Stimulated activated CD4-positive, alpha-beta T cell treated with anti-CD3 and anti-CD28 coated beads, Interleukin-1b, Interleukin-23, amount 100 ng/mL, for 48 hours (primary cell): ENCODE data around the gene ABHD2.
"Not testable (repeated sequence)": the region's sequence is repeated elsewhere in the genome, so short reads cannot be mapped to it uniquely, and the experiment has no call there.

Source experiments
- DNase-seq: peaks from one replicate; pipeline ENCODE4 v3.0.0-alpha.2; 2020

The ABHD2 gene

GRCh38 chr15:89099968-89100367, 11.7 kb downstream of the ABHD2 start:
- no peak for DNase-seq

- DNase-seq: no peak
Measured at GRCh38 chr15:89101302-89102193, 13.3 kb downstream of the ABHD2 start.

DNA sequence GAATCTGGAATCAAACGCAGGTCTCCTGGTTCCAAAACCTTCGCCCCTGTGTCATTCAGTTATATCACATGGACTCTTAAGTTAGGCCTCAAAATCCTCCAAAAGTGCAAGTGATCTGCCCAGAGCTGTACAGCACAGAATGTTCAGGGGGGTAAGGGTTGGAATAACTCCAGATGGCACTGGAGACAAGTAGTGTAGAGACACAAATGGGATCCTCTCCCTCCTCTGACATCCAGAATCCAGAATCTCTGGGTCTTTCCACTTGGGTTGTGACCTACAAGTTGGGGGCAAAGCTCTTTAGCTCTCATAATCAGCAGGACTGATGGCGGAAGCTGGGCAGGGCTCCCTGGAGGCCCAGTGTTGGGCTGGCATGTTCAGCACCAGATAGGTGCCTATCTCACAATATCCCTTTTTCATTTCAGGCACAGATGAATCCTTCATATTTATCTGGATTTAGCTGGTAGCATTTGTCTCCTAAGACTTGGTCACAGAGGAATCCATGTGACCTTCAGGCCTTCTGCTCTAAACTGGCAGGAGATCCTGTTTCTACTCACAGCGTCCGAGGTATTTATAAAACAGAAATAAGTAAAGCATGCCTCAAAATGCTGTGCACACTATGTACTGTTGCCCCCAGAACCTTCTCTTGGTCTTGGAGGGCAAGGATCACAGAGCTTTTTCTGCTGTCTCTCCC, 15.4 kb downstream of the ABHD2 start:
- no peak for DNase-seq

- DNase-seq: no peak
Measured at GRCh38 chr15:89104172-89104564, 15.9 kb downstream of the ABHD2 start.

GRCh38 chr15:89105147-89105546, 16.9 kb downstream of the ABHD2 start:
- DNase-seq: no peak

DNA sequence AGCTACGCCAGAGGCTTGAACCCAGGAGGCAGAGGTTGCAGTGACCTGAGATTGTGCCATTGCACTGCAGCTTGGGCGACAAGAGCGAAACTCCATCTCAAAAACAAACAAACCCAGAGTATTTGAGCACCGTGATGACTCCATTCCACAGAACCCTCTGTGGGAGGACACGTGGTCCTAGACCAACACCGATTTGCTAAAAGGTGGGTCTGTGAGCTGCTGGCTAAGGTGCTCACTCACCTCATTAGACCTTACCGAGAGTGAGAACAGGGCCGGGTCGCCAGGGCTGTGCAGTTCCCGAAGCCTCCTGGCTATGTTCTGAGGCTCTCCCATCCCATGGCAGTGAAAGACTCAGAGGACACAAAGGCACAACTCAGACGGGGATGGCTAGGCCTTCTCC, 17.9 kb downstream of the ABHD2 start:
- no peak for DNase-seq

- no peak for DNase-seq
Measured at GRCh38 chr15:89107984-89108383, 19.7 kb downstream of the ABHD2 start.

DNA sequence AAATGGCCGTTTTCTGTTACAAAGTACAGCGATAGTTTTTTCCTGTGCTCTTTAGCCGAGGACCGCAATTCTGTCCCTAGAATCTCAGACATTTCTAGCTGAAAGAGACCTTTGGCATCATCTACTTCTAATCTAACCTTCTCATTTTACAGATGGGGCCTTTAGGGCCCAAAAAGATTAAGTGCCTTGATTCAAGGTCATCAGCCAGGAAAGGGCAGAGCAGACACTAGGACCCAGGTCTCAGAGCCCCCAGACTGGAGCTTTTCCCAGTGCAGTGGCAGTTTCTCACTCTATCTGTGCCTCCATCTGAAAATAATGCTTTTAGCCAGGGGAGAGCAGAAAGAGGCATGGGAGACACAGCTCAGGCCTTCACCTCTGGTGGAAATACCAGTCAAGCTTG, 20.6 kb downstream of the ABHD2 start:
- no peak for DNase-seq

- DNase-seq: no peak
Measured at GRCh38 chr15:89109238-89109637, 21.0 kb downstream of the ABHD2 start.

DNA sequence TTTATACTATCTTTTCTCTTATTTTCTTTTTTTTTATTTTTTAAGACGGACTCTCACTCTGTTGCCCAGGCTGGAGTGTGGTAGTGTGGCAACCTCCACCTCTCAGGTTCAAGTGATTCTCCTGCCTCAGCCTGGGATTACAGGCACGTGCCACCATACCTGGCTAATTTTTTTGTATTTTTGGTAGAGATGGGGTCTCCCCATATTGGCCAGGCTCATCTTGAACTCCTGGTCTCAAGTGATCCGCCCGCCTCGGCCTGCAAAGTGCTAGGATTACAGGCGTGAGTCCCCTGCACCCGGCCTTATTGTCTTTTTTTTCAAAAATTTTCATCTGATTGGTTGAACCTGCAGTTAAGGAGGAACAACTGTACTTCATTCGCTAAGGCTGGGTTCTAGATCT, 21.8 kb downstream of the ABHD2 start:
- no peak for DNase-seq

DNA sequence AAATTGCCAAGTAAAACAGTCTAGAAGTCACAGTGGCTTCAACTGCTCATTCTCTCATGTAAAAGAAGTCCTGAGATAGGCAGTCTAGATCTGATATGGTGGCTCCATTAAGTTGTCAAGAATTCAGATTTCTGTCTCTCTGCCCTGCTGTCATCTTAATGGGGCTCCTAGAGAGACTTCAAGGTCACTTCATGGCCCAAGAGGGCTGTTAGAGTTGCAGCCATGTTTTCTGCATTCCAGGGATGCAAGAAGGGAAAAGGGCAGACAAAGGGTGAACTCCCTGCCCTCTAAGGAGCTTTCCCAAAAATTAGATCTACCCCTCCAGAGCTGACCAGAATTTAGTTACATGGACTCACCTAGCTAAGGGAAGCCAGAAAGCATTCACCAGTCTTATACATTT, 23.1 kb downstream of the ABHD2 start:
- no peak for DNase-seq

DNA sequence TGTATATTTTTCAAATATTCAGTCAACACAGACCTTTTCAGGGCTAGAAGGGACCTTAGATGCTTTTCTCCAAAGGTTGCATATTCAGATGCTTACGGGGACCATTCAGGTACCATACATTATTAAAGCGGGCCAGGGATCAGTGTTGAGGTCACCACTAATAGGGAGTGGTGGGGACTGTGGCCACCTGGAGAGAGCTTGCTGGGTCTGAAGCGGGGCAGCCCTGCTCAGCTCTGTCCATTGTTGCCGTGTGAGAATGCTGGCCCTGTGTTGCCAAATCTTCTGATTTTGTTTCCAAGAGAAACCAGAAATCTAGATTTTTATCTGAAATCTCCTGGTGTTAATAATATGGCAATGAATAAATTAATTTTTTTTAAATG, 23.7 kb downstream of the ABHD2 start:
- DNase-seq: no peak

GRCh38 chr15:89112341-89112971, 24.2 kb downstream of the ABHD2 start:
- DNase-seq: no peak

DNA sequence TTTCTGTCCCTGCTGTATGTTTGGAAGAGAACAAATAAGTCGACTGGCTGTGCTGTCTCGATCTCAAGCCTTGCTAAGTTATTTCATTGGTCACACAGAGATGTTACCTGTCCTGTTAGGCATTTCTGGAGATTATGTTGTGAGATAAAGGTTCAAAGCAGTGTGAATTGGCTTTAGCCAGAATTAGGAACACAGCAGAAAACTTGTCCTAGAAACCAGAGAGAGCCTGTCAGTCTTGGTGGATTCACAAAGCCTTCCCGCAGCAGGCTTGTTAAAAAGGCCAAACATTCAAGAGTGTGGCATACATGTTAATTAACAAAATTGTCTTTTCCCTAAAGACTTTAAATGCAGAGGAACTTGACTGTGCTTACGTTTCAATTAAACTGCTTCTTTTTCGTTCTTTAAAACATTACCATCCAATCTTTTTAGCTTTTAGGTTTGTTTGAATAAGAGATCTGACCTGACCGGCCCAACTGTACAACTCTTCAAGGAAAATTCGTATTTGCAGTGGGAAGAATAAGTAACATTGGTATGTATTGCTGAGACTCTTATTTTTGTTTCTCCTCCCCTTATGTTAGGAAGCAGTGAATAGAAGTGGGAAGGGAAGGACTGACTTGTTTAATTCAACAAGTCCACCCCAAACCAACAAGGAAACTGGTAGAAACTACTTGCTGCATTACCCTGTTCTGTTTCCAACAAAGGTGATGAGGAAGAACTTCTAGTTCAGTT, 25.2 kb downstream of the ABHD2 start:
- no peak for DNase-seq

- DNase-seq: no peak
Measured at GRCh38 chr15:89114990-89115389, 26.7 kb downstream of the ABHD2 start.

DNA sequence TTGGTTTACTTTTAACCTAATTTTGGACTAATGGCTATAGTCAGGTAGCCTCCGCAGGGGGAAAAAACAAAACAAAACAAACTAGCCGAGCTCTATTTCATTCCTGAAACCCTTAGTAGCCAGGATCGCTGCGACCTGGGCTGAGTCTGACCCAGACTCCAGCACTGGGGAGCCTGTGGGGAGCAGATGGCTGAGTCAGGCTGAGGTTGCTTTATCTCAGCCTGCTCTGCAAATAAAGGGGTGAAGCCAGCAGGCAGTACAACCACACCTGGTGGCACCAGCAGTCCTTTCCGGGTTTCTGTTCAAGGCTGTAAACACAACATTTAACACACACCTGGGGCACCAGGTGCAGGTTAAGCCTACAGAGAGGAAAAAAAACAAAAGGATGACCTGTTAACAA, 27.3 kb downstream of the ABHD2 start:
- no peak for DNase-seq

DNA sequence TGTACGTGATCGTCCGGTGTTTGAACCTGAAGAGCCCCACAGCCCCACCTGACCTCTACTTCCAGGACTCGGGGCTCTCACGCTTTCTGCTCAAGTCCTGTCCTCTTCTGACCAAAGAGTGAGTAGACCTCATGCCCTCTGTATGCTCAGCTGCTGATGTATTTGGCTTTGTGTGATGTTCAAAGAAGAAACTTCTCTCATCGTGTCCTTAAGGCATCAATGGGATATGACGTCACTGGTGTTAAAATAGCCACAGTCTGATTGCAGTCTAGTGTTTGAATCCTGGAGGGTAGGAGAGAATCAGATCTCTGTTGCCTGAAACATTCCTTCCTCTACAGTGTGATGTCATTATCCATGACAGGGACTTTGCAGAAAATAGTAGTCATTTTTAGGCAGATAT, 28.1 kb downstream of the ABHD2 start:
- no peak for DNase-seq

- no peak for DNase-seq
Measured at GRCh38 chr15:89117790-89118189, 29.5 kb downstream of the ABHD2 start.

DNA sequence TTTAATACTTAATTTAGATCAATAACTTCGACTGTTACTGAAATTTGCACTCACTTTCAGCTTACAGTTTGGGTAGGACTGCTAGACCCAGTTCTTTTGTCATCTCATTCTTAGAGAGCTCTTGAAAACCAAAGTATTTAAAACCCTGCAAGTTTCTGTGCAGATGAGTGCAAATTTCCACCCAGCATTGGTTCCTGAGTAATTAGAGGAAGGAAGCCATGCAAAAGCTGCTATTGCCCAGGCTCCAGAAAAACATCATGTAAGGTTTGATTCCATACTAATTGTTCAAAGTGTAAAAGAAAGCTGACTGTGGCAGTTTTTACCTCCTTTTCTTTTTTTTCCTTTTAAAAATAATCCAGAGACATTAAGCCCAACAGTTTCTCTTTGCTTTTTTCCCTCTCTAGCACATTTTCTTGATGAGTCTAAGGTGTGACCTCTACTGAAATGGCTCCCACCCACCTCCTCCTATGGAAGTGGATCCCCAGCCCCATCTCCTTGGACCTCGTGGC, 30.3 kb downstream of the ABHD2 start:
- no peak for DNase-seq

GRCh38 chr15:89119489-89120478, 31.5 kb downstream of the ABHD2 start:
- no peak for DNase-seq

DNA sequence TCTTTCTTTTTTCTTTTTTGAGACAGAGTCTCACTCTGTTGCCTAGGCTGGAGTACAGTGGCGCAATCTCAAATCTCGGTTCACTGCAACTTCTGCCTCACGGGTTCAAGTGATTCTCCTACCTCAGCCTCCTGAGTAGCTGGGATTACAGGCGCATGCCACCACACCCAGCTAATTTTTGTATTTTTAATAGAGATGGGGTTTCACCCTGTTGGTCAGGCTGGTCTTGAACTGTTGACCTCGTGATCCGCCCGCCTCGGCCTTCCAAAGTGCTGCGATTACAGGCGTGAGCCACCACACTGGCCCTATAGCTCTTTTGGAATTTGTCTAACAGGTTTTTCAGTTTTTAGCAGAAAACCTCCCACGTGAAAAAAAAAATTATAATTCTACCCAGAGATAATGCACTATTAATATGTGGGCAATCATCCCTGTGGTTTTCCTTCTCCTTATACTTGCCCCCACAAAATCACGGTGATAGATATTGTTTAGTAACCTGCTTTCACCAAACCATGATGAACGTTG, 32.3 kb downstream of the ABHD2 start:
- DNase-seq: not testable (repeated sequence)

- no peak for DNase-seq
Measured at GRCh38 chr15:89121414-89121813, 33.2 kb downstream of the ABHD2 start.
